GM12801 (cell line): Measurements from ENCODE around the gene RNH1.

Experiments
- CTCF ChIP-seq: IDR thresholded peaks from one replicate; pipeline ENCODE4 v1.5.1; 2011; ENCODE audit warnings: control low read depth; ENCODE audit not compliant: insufficient read length; ENCODE audit errors: extremely low read depth

The RNH1 gene

GRCh38 chr11:473415-473814, 33.6 kb downstream of the RNH1 start:
- TF ChIP-seq CTCF = no peak

GRCh38 chr11:472816-473215, 34.2 kb downstream of the RNH1 start:
- TF ChIP-seq CTCF = no peak

- TF ChIP-seq CTCF = no peak
Measured at GRCh38 chr11:472272-472671, 34.8 kb downstream of the RNH1 start.

GRCh38 chr11:471468-472145, 35.4 kb downstream of the RNH1 start:
- no peak for TF ChIP-seq CTCF

- TF ChIP-seq CTCF = no peak
Measured at GRCh38 chr11:469684-470560, 37.1 kb downstream of the RNH1 start.

GRCh38 chr11:468493-468892, 38.5 kb downstream of the RNH1 start:
- TF ChIP-seq CTCF = no peak

GRCh38 chr11:468036-468435, 39.0 kb downstream of the RNH1 start:
- no peak for TF ChIP-seq CTCF
